ENCODE data around the gene TMEM132A. TPM values are rescaled to one million over a fixed set of nuclear protein-coding genes. Genes with fewer than 3 reads are reported as not detected.
A peak's percentile ranks its signal among the peaks of the same experiment; 100 is the strongest.
"Not testable (repeated sequence)": the region's sequence is repeated elsewhere in the genome, so short reads cannot be mapped to it uniquely, and the experiment has no call there.

TMEM132A gene
- polyA plus RNA-seq, 4 donors = 56.2 to 107 (median 63.1) TPM

DNA sequence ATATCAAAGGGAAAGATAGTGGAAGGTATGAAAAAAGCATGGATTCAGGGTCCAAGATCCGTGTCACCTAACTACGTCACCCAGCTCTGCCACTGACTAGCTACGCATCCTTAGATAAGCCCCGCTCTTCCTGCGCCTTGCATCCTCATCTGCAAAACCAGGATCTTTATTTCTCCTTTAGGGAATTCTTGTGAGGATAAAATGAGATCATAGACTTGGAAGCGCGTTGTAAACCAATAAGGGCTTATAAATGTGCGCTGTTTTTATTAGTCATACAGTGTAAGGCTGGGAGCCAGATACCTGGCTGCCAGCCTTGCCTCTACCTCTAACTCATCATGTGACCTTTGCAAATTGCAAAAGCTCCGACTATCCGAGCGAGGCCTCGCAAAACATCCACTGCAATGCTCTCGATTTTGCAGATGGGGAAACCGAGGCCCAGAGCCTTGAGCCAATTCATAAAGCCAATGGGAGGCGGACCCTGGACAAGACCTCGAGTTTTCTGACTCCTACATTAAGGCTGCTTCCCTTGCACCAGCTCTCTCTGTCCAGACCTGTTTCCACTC is 18.6 kb upstream of the TMEM132A start:
- DNase-seq (ENCODE audit: low read depth in 4 of 4, low spot score in 3 of 4) = no peak

DNA sequence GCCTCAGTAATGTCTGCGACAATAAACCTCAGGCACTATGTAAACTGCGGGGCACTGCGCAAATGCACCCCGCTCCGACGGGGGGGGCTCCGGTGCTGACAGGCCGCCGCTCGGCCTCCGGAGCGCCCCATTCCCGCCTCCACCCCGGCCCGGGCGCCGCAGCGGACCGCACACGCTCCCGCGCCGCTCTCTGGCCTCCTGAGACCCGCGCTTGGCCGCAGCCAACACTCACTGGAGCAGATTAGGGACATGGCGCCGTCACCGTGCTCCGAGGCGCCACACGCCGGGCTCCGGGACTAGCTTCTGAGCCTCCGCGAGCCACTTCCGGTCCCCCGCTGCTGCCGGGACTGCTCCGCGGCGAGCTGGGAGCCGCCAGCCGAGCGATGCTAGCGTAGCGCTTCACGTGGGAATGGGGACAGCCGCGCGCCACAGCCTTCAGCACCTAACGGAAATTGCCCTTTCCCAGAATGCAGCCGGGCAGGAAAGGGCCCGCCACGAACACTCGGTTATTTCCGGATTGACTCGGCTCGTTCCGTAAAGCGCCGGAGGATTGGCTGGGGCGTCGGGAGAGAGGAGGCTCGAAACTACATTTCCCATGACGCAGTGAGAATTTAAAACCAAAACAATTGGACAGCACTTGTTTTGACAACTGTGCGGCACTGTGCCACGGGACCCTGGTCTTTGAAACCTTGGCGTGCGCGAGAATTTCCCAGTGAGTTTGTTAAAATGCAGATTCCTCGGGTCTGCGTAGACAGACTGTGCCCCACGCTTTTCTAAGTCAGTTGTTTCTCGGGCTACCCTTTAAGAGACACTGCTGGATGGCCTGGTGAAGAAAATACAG is 17.9 kb upstream of the TMEM132A start, which contains the start of gene PRPF19:
TSS of gene PRPF19 (minus strand) at position 454 of the 841 bp plus-strand sequence. CDS start at position 251, 203 bp downstream.
- peak; percentile 90 to 97 (median 96) for DNase-seq (ENCODE audit: low read depth in 4 of 4, low spot score in 3 of 4)

DNA sequence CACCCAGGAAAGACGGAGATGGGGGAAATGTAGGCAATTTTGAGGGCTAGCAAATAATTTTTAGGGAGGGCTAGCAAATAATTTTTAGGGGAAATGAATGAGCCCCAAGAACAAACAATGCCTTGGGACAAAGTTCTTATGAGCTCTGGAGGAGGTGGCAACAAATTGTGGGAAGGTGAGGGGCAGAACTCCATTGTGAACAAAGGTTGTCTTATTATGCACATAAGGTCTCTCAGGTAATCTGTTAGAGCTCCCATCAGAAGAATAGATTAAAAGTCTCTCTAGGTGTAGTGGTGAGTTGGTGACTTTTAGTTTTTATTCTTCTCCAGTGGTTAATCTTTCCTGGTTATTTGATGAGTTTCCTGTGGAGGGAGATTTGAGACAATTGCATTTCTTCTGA is 15.5 kb upstream of the TMEM132A start:
- no peak for DNase-seq (ENCODE audit: low read depth in 4 of 4, low spot score in 3 of 4)

DNA sequence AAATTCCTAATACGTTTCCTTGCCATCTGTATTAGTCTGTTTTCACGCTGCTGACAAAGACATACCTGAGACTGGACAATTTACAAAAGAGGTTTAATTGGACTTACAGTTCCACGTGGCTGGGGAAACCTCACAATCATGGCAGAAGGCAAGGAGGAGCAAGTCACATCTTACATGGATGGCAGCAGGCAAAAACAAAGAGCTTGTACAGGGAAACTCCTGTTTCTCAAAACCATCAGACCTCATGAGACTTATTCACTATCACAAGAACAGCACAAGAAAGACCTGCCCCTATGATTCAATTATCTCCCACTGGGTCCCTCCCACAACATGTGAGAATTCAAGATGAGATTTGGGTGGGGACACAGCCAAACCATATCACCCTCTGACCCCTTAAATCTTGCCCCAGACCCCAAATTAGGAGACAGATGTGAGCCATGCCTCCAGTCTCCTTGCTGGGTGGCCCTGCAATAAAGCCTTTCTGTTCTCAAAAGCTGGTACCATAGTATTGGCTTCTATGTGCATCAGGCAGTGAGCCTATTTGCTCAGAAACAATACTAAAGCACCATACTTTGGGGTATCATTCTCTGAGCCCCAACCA is 14.5 kb upstream of the TMEM132A start:
- DNase-seq (ENCODE audit: low read depth in 4 of 4, low spot score in 3 of 4) = not testable (repeated sequence)

DNA sequence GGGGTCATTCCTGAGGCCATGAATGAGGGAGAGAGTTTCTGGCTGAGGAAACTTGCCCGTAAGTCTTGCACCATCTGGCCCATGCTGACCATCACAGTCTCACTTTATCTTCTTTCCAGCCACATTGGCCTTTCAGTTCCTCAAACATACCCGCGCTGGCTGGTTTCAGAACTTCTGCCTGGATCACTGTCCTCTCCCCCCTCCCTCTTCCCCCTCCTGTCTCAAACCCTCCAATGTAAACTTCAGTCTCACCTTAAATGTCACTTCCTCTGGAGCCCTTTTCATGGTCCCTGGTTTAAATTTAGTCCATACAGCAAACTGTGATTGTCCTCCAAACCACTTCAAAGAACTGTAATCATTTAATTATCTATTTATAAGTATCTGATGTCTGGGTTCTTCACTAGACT is 14.0 kb upstream of the TMEM132A start:
- DNase-seq (ENCODE audit: low read depth in 4 of 4, low spot score in 3 of 4) = no peak

DNA sequence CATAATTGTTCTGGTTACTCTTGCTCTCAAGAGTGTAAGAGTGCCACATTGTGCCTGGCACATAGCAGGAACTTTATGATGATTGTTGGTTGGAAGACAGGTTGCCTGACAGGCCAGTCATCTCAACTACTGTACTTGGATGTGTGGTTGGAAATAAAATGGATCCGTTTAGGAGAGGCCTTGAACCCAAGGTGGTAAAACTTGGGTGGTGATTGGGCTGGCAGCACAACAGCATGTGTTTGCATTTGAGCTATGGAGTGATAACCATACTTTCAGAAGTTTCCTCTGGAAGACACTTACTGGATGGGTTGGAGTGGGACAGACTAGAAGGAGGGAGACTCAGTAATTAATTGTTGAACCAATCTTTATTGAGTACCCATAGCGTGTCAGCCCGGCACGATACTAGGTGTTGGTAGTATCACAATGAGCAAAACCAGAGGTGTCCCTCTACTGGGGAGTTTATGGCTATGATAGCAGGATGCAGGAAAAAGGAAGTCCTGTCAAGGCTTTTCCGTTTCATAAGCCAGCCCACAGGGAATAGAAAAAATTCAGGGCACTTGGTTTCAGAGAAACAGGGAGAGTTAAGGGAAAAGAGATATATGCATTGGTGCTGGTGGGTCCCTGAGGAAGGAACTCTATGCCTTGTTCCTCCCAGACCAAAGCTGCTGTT is 13.4 kb upstream of the TMEM132A start:
- DNase-seq (ENCODE audit: low read depth in 4 of 4, low spot score in 3 of 4) = no peak

DNA sequence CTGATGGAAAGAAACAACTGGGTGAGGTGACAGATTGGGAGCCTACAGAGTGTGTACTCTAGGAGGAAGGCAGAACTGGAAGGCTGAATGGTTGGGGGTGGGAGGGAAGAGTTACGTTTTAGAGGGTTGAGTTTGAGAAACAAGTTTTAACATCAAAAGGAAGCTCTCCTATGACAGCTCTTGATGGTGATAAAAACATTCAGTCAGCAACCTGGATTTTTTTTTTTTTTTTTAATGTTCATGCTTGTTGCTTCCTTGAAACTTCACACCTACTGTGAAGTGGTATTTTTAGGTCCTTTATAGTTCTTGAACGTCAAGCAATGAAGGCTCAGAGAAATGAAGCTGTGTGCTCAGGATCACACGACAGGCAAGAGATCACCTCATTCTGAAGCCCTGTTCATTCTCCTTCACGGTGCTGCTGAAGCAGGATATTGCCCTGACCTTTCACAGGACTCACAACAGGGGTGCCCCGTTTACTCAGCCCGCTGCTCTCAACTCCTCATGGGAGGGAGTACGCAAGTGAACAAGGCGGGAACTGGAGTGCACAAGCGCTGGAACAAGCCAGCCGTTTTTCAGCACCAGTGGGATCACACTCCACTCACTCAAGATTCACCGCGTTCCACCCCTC is 11.9 kb upstream of the TMEM132A start:
- DNase-seq (ENCODE audit: low read depth in 4 of 4, low spot score in 3 of 4) = no peak

DNA sequence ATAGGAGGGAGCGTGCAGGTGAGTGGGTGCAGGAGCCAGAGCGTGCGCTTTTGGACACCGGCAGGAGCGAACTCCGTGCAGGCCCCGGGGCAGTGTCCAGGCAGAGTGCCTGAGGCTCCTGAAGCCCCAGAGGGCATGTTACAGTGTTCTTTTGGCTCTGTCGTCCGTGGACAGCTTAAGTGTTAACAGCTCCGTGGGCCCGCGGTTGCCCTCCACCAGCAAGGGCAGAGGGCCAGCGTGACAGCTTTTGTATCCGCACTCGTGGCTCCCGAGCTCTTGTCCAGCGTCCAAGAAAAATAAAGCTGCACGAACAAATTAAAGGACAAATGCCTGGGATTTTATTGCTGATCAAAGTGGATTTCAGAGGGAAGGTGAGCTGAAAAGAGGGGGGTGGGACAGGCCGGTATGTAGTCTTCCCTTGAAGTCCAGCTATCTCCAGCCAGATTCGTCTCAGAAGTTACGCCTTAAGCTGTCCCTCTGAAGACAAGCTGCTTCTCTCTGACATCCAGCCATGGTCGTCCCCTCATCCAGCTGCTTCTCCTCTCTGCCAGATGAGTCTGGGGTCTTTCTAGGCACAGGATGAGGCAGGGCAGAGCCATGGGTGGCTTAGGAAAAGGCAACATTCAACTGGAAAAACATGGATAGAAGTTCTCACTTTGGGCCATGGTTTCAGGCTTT is 11.3 kb upstream of the TMEM132A start:
- no peak for DNase-seq (ENCODE audit: low read depth in 4 of 4, low spot score in 3 of 4)

DNA sequence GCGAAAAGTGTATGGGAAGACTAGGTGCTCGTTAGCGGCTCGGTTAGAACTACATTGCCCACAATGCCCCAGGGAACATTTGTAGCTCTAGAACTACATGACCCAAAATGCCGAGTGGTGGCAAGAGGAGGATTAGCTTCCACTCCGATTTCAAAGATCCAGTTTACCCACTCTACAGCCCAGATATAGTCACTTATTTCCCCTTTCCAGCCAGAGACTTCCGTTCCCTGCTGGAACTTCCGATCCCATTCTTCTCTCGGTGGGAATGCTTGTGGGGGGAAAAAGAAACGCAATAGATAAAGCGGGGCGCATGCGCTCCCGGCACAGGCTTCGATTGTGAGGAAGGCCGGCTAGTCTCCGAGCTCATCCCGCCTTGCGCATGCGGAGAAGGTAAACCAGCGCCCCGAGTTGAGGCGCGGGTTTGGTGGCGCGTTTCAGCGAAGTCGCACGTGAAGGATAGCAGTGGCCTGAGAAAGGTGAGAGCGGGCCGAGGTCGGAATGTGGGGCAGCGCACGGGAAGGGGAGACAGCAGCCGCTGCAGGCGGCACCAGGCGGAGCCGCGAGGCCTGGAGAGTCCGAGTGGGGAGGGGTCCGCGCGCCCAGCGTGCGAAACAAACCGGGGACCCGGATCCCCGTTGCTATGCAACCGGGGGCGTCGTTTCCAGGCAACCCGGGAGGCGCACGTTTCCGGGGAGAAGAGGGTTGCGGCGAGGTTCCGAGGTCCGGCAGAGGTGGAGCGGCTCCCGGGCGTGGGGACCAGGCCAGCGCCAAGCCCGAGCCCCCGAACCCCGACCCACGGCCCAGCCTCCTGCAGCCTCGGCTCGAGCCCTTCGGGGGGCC is 10.2 kb upstream of the TMEM132A start, which contains the start of gene TMEM109:
TSS of gene TMEM109 (plus strand) at position 366 of the 840 bp plus-strand sequence. CDS start 5,536 bp downstream, outside the sequence.
- DNase-seq (ENCODE audit: low read depth in 4 of 4, low spot score in 3 of 4) = peak; percentile 82 to 85 (median 83)

DNA sequence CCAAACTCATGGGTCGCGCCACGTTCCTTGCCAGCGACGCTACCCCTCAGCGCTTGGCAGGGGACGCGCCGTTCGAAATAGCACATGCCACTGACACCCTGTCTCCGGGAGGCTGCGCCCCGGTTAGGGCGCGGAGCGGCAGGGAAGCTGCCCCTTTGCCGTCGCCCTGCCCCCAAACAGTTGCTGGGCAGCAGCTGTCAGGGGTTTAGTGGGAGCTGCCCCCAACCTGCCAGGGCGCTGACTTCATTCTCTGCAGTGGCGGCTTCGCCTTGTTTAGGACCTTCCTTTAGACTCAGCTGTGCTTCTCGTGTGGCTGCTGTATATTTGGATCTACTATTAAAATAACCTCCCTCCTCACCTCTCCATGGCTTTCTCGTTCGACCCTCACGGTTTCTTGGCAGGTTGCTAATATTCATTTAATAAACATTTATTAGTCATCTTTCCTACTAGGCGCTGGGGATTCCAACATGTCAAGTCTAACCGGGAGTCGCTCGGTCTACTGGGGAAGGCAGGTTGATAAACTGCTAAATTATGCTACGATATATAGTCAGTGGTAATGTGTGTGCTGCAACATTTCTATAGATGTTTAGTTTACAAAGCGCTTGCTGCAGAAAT is 9.5 kb upstream of the TMEM132A start:
- no peak for DNase-seq (ENCODE audit: low read depth in 4 of 4, low spot score in 3 of 4)

DNA sequence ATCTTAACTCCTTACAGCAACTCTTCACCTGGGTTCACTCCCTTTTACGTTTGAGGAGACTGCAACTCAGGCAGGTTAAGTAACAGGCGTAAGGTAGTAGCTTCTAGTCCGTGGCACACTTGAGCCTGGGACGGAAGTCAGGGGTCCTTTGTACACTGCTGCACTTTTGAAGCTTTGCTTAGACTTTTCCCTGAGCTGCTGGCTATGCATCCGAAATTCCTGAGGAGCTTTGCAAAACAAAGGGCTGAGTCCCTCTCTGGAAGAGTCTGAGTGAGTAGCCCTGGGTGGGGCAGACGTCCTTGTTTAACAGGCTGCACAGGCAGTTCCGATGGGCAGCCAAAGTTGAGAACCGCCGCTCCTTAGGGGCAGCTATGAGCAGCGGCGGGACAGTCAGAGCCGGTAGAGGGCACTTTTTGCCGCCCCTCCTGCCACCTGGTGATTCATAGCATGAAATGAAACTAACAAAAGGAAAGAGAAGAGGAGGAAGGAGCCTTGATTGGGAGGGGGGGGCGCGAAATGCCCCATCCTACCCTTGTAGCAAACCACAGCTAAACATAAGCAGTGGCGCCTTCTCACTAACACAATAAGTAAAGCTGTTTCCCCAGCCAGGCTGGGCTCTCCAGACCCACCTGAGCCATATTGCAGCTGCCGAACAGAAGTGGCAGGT is 8.9 kb upstream of the TMEM132A start:
- no peak for DNase-seq (ENCODE audit: low read depth in 4 of 4, low spot score in 3 of 4)

DNA sequence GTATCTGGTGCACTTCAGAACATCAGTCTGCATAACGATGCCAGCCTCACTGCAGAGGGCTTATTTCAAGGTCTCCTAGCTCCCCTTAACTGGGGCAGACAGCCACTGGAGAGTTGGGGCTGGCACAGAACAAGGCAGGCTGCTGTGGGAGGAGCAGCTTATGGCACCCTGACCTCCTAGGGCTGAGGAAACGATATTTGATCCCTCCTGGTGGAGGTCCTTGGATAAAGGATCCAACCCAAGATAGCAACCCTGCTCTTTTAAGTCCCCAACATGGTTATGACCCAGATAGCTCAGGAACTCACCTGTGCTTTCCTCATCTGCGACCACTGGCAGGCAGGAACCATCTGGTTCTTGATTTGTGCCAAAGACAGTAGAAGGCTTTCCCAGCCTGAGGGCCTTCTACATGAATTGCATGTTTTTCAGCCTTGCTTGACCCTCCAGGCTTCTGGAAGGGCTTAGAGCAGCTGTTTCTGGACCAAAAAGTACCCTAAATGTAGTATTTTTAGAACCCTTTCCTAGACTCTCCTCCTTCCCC is 7.5 kb upstream of the TMEM132A start:
- DNase-seq (ENCODE audit: low read depth in 4 of 4, low spot score in 3 of 4) = no peak

DNA sequence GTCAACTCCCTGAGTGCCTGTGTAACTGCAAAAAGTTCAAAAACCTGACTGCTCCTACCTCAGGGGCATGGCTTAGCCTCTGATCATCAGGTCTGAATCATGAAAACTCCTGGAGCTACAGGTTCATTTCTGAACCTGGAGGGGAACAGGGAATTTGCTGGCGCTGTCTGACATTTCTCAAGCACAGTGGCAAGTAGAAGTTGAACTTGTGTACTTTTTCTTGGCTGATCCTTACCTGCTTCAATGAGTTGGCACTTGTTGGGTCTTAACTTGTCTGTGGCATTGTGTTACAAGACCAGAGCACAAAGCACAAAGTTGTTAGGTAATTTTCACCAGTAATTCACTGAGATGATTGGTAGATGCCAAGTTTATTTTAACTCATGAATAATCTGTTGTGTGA is 7.0 kb upstream of the TMEM132A start:
- DNase-seq (ENCODE audit: low read depth in 4 of 4, low spot score in 3 of 4) = no peak

DNA sequence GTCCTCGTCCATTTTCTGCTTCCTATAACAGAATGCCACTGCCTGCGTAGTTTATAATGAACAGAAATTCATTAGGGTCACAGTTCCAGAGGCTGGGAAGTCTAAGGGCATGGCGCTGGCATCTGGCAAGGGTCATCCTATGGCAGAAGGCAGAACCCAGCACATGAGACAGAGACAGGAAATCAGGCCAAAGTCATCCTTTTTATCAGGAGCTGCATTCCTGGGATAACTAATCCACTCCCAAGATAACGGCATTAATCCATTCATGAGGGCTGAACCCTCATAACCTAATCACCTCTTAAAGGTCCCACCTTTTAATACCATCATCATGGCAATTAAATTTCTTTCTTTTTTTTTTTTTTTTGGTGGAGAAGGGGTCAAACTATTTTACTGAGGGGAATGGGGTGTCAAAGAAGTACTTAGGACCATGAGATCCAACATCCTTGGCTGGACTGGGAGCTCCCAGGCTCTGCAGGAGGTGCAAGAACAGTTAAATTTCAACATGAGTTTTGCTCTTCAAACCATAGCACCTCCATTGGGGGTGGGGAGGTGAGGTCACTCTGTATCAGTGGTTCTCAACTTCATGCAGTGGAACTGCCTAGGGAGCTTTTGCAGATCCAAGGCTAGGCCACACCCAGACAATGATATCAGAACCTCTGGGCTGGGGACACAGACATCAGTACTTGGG is 5.9 kb upstream of the TMEM132A start:
- no peak for DNase-seq (ENCODE audit: low read depth in 4 of 4, low spot score in 3 of 4)

DNA sequence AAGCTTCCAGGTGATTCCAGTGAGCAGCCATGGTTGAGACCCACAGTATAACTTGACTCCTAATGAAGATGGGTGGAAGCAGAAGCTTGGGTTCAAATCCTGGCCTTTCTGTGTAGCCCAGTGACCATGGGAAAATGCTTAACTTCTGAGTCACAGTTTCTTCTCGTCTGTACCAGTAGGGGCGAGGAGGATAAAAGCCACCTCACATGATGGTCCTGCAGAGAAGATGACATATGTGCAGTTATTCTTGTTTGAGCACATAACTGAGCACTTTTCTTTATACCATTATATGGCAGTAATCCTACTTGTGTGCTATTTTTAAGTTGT is 5.4 kb upstream of the TMEM132A start:
- DNase-seq (ENCODE audit: low read depth in 4 of 4, low spot score in 3 of 4) = no peak

DNA sequence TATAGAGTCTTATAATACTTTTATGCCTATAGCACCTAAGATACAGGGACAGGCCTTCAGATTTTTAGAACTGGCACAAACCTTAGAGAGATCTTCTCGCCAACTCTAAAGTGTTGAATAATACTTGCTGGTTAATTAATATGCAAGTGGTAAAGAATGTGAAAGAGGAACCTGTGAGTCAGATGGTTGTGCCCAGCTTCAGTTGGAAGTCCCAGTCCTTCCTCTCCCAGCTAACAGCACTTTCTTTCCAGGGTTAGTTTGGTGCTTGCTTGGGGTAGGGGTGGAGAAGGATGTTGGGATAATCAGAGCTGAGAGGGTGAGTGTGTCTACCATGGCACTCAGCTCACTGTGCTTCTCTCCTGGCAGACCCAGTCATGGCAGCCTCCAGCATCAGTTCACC is 4.9 kb upstream of the TMEM132A start:
- DNase-seq (ENCODE audit: low read depth in 4 of 4, low spot score in 3 of 4) = no peak

DNA sequence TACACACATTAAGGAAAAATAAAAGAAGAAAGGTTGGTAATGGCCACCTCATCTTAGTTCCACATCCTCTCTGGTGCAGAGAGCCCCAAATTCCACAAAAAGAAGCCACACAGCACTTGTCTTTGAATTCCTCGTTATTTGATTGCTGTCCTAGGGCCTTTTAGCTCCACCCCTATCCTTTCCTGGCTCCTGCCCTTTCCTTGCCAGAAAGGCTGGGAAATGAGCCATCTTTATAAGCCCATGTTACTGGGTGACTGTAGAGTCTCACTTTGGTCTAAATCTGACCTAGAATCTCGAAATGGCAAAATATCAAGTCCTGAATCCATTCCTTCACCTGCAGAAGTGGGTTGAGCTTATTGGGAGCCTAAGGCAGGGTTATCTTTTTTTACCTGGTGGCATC is 4.3 kb upstream of the TMEM132A start:
- no peak for DNase-seq (ENCODE audit: low read depth in 4 of 4, low spot score in 3 of 4)

DNA sequence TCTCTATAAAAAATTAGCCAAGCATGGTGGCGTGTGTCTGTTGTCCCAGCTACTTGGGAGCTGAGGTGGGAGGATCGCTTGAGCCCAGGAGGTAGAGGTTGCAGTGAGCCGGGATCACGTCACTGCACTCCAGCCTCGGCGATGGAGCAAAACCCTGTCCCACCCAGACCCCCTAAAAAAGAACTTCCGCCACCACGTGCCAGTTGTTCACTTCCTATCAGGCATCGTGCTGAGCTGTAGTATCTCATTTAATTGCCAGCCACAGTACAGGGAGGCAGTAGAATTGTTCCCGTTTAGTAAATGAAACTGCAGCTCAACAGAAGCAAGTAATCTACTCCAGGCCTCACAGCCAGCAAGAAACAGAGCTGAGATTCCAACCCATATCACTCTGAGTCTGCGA is 3.0 kb upstream of the TMEM132A start:
- no peak for DNase-seq (ENCODE audit: low read depth in 4 of 4, low spot score in 3 of 4)
